Neuron (in vitro differentiated cells): ENCODE measurements around the gene KIF26B.

ENCODE experiments used
- H2AFZ ChIP-seq: one replicate; pipeline ENCODE4 v1.6.1; 2013; ENCODE audit warnings: low read depth, mild to moderate bottlenecking, inconsistent platforms, low read length, moderate library complexity
- H3K27me3 ChIP-seq: one replicate; pipeline ENCODE4 v1.6.1; 2013; ENCODE audit warnings: low read length; ENCODE audit not compliant: insufficient read depth
- H3K36me3 ChIP-seq: one replicate; pipeline ENCODE4 v1.6.1; 2013; ENCODE audit warnings: low read length; ENCODE audit not compliant: insufficient read depth
- H3K4me1 ChIP-seq: one replicate; pipeline ENCODE4 v1.6.1; 2013; ENCODE audit warnings: low read length; ENCODE audit not compliant: insufficient read depth
- H3K4me3 ChIP-seq: 2 replicates; pipeline ENCODE4 v1.5.1; 2013; ENCODE audit warnings: mild to moderate bottlenecking, low read length, moderate library complexity
- H3K9me3 ChIP-seq: one replicate; pipeline ENCODE4 v1.6.1; 2013; ENCODE audit warnings: low read length

Gene KIF26B

GRCh38 chr1:245571815-245572294 lies 417.1 kb downstream of the KIF26B start:
- Histone ChIP-seq H3K27me3 (no peaks in the 10 kb centered on the region), H2AFZ (peak overlapping the region; percentile 2), H3K9me3 (peaks cover 1% of the 10 kb centered on the region), H3K36me3 (no peaks in the 10 kb centered on the region), H3K4me3 (no peak overlapping the region), H3K4me1 (peaks cover 24% of the 10 kb centered on the region)

- peaks cover 24% of the 10 kb centered on the region for H3K4me1 ChIP-seq
- peaks cover 1% of the 10 kb centered on the region for H3K9me3 ChIP-seq
- H3K36me3 ChIP-seq: no peaks in the 10 kb centered on the region
- no peak overlapping the region for H2AFZ ChIP-seq
- no peak overlapping the region for H3K4me3 ChIP-seq
- H3K27me3 ChIP-seq: no peaks in the 10 kb centered on the region
Measured at GRCh38 chr1:245572709-245573108, 417.9 kb downstream of the KIF26B start.

- H2AFZ ChIP-seq: no peak overlapping the region
Measured at GRCh38 chr1:245575710-245576109, 420.9 kb downstream of the KIF26B start.

GRCh38 chr1:245576323-245576722 lies 421.5 kb downstream of the KIF26B start:
- no peak overlapping the region for H2AFZ ChIP-seq
- no peaks in the 10 kb centered on the region for H3K36me3 ChIP-seq
- no peaks in the 10 kb centered on the region for H3K27me3 ChIP-seq
- no peak overlapping the region for H3K4me3 ChIP-seq
- H3K9me3 ChIP-seq: peaks cover 4% of the 10 kb centered on the region
- peaks cover 22% of the 10 kb centered on the region for H3K4me1 ChIP-seq

More at GRCh38 chr1:245575710-245576109, 420.9 kb downstream of the KIF26B start:
- Histone ChIP-seq H3K4me1 (peaks cover 24% of the 10 kb centered on the region), H3K4me3 (no peak overlapping the region), H3K36me3 (no peaks in the 10 kb centered on the region), H3K9me3 (peaks cover 4% of the 10 kb centered on the region), H3K27me3 (no peaks in the 10 kb centered on the region)

- Histone ChIP-seq H3K9me3 (peaks cover 4% of the 10 kb centered on the region), H3K36me3 (no peaks in the 10 kb centered on the region), H3K4me1 (peaks cover 13% of the 10 kb centered on the region), H3K27me3 (no peaks in the 10 kb centered on the region), H3K4me3 (no peak overlapping the region), H2AFZ (no peak overlapping the region)
Measured at GRCh38 chr1:245577191-245578157, 422.7 kb downstream of the KIF26B start.

- H3K36me3 ChIP-seq: no peaks in the 10 kb centered on the region
- no peak overlapping the region for H3K4me3 ChIP-seq
- no peaks in the 10 kb centered on the region for H3K27me3 ChIP-seq
- no peak overlapping the region for H2AFZ ChIP-seq
- H3K9me3 ChIP-seq: peaks cover 4% of the 10 kb centered on the region
- H3K4me1 ChIP-seq: peaks cover 11% of the 10 kb centered on the region
Measured at GRCh38 chr1:245578308-245578707, 423.5 kb downstream of the KIF26B start.

GRCh38 chr1:245578771-245579170 lies 424.0 kb downstream of the KIF26B start:
- peaks cover 4% of the 10 kb centered on the region for H3K9me3 ChIP-seq
- H3K4me3 ChIP-seq: no peak overlapping the region
- no peak overlapping the region for H2AFZ ChIP-seq
- no peaks in the 10 kb centered on the region for H3K36me3 ChIP-seq
- H3K27me3 ChIP-seq: no peaks in the 10 kb centered on the region
- peaks cover 11% of the 10 kb centered on the region for H3K4me1 ChIP-seq

- H2AFZ ChIP-seq: no peak overlapping the region
- no peaks in the 10 kb centered on the region for H3K36me3 ChIP-seq
- H3K4me3 ChIP-seq: no peak overlapping the region
- H3K4me1 ChIP-seq: peaks cover 11% of the 10 kb centered on the region
- no peaks in the 10 kb centered on the region for H3K27me3 ChIP-seq
- H3K9me3 ChIP-seq: peaks cover 2% of the 10 kb centered on the region
Measured at GRCh38 chr1:245579881-245580280, 425.1 kb downstream of the KIF26B start.

GRCh38 chr1:245580651-245581050 lies 425.9 kb downstream of the KIF26B start:
- Histone ChIP-seq H3K27me3 (no peaks in the 10 kb centered on the region), H3K9me3 (peaks cover 2% of the 10 kb centered on the region), H3K4me3 (no peak overlapping the region), H2AFZ (no peak overlapping the region), H3K36me3 (no peaks in the 10 kb centered on the region), H3K4me1 (peaks cover 18% of the 10 kb centered on the region)

- Histone ChIP-seq H3K36me3 (no peaks in the 10 kb centered on the region), H3K4me3 (no peak overlapping the region), H3K9me3 (peaks cover 2% of the 10 kb centered on the region), H3K27me3 (no peaks in the 10 kb centered on the region), H2AFZ (no peak overlapping the region), H3K4me1 (peaks cover 13% of the 10 kb centered on the region)
Measured at GRCh38 chr1:245582026-245582425, 427.2 kb downstream of the KIF26B start.

- H3K4me1 ChIP-seq: peaks cover 13% of the 10 kb centered on the region
- H2AFZ ChIP-seq: no peak overlapping the region
- H3K4me3 ChIP-seq: no peak overlapping the region
- H3K36me3 ChIP-seq: no peaks in the 10 kb centered on the region
- no peaks in the 10 kb centered on the region for H3K27me3 ChIP-seq
- peaks cover 1% of the 10 kb centered on the region for H3K9me3 ChIP-seq
Measured at GRCh38 chr1:245583081-245583480, 428.3 kb downstream of the KIF26B start.

GRCh38 chr1:245583575-245584330 lies 429.0 kb downstream of the KIF26B start:
- H3K9me3 ChIP-seq: no peaks in the 10 kb centered on the region
- H3K4me3 ChIP-seq: no peak overlapping the region
- H3K4me1 ChIP-seq: peaks cover 13% of the 10 kb centered on the region

More at GRCh38 chr1:245583575-245584330, 429.0 kb downstream of the KIF26B start:
- Histone ChIP-seq H2AFZ (no peak overlapping the region), H3K36me3 (no peaks in the 10 kb centered on the region), H3K27me3 (no peaks in the 10 kb centered on the region)
